HG02763 (cell line): ENCODE results near the gene NUBP1.
"Not testable (repeated sequence)": the region's sequence is repeated elsewhere in the genome, so short reads cannot be mapped to it uniquely, and the experiment has no call there.

ENCODE experiments used
- ATAC-seq: cut with Tn5 transposase; IDR thresholded peaks from one replicate; pipeline ENCODE4 v1.9.1; 2021; ENCODE audit warnings: mild to moderate bottlenecking, moderate library complexity; ENCODE audit not compliant: unreplicated experiment

Gene NUBP1

DNA sequence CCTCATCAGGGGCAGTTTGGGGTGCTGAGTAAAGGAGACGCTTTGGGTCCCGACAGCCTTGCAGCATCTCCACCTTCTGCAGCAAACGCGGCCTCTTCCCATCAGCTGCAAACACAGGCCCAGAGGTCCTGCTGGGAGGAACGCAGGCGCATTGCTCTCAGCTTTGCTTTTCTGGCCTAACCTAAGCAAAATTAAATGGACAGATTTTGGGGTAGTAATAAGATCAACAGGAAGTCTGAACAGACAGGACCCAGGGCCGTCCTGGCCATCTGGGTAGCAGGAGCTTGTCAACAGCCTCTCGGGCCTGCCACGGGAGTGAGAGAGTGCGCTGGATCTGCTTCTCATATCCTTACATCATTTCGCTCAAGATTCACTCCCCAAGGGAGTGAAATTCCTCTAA, 7.2 kb downstream of the NUBP1 start:
- ATAC-seq = no peak

DNA sequence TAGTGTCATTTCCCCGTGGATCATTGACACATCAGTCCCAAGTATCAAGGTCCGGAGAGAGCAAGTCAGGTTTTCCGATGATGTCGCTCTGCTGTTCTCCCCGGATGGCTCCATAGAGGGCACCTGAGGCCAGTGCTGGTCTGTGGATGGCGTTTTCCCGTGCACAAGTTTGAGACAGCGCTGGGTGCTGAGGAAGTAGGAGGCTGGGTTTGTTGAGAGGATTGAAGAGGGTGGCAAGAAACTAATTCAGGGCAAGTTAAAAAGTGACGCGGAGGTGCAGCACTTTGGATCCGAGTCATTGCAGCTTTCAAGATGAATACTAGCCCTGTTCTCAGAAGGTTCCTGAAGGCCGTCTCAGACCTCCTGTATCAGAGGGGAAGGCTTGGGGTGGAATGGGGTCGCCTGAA, 7.7 kb downstream of the NUBP1 start:
- ATAC-seq = no peak

- peak; percentile 54 for ATAC-seq
Observed at GRCh38 chr16:10752843-10753523, 9.3 kb downstream of the NUBP1 start.

GRCh38 chr16:10753670-10754069, 10.0 kb downstream of the NUBP1 start:
- ATAC-seq = no peak

DNA sequence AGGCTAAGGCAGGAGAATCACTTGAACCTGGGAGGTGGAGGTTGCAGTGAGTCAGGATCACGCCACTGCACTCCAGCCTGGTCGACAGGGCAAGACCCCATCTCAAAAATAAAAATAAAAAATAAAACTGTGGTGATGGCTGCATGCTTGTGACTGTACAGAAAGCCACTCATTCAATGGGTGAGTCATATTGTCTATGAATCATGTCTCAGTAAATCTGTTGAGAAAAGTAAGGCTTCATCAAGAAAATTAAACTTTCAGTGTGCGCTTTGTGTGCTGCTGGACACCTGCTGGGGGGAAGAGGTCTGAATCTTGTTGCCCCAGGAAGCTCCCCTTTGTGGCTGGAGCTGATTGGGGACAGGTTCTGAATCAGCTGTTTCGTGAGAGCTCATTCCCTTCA, 11.3 kb downstream of the NUBP1 start:
- ATAC-seq = no peak

- ATAC-seq = no peak
Observed at GRCh38 chr16:10756574-10756973, 12.9 kb downstream of the NUBP1 start.

DNA sequence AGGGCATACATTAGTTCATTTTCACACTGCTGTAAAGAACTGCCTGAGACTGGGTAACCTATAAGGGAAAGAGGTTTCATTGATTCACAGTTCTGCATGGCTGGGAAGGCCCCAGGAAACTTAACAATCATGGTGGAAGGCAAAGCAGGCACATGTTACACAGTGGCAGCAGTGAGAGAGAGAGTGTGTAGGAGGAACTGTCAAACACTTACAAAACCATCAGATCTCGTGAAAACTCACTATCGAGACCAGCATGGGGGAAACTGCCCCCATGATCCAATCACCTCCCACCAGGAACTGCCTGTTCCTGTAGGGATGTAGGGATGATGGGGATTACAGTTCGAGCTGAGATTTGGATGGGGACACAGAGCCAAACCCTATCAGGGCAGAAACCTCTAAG, 17.2 kb downstream of the NUBP1 start:
- no peak for ATAC-seq

GRCh38 chr16:10761373-10761772, 17.7 kb downstream of the NUBP1 start:
- no peak for ATAC-seq

GRCh38 chr16:10762336-10763016, 18.8 kb downstream of the NUBP1 start:
- no peak for ATAC-seq

DNA sequence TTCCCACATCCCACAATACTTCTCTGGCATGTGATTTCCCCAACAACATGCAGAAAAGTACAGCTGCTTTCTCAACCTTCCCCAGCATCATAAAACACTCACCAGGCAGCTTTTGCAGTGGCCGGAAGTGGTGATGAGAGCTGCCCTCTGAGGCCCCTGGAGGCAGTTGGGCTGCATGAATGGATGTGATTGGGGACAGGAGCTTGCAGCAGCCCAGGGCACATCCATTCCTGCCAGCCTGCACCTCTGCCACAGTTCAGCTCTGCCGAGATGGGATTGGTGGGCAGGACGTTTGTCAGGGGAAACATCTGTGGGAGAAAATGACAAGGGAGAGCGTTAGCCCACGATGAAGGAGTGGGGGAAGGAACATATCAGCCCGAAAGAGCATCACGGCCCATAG, 19.8 kb downstream of the NUBP1 start:
- no peak for ATAC-seq

DNA sequence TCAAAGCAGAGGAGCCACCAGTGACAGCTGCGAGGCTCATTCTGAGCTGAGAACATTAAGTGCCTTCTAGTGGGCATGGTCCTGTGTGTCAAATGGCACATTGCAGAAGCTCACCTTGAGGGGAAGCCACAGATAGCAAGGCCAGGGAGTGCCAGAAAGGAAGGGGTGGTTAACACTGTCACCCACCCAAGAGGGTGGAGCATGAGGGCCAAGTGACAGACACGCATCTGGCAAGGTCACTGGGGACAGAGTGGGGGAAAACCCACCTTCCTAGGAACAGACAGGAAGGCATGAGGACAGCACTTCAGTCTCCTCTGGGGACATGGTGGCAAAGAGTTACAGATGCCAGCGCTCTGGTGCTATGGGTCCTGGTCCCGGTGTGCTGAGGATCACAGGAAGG, 22.1 kb downstream of the NUBP1 start:
- peak; percentile 70 for ATAC-seq

DNA sequence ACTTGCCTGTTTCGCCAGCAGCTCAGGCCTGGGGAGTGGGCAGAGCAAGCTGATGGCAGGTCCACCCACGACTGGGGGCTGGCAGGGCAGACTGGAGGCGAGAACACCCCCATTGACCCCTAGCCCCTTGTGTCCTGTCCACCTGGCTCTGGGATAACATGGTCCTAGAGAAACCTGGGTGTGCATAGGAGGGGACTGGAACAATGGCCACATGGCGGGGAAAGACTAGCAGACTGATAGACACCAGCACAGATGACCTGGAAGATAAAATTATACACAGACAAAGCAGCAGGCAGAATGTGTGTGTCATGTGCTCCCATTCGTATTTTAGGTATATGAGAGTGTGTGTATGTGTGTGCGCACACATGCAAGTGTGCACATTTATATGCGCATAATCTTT, 23.5 kb downstream of the NUBP1 start:
- ATAC-seq = no peak

- ATAC-seq = no peak
Observed at GRCh38 chr16:10769381-10769780, 25.7 kb downstream of the NUBP1 start.

- no peak for ATAC-seq
Observed at GRCh38 chr16:10770907-10771306, 27.3 kb downstream of the NUBP1 start.

GRCh38 chr16:10776280-10776679, 32.6 kb downstream of the NUBP1 start:
- peak; percentile 71 for ATAC-seq

GRCh38 chr16:10776923-10777322, 33.3 kb downstream of the NUBP1 start:
- ATAC-seq = not testable (repeated sequence)

GRCh38 chr16:10777356-10777755, 33.7 kb downstream of the NUBP1 start:
- ATAC-seq = no peak

DNA sequence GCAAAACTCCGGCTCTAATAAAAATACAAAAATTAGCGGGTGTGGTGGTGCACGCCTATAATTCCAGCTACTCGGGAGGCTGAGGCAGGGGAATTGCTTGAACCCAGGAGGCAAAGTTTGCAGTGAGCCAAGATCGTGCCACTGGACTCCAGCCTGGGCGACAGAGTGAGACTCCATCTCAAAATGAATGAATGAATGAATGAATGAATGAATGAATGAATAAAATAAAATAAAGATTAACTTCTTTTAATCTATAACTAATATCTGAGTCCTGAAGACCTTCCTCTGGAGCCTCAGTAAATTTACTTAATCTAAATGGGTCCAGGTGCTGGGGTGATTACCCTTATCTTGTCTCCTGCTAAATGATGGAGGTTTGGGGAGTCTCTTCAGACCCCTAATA, 36.3 kb downstream of the NUBP1 start:
- ATAC-seq = not testable (repeated sequence)

- no peak for ATAC-seq
Observed at GRCh38 chr16:10780628-10781027, 37.0 kb downstream of the NUBP1 start.

GRCh38 chr16:10782628-10783027, 39.0 kb downstream of the NUBP1 start:
- ATAC-seq = no peak

GRCh38 chr16:10787304-10787703, 43.7 kb downstream of the NUBP1 start:
- no peak for ATAC-seq

DNA sequence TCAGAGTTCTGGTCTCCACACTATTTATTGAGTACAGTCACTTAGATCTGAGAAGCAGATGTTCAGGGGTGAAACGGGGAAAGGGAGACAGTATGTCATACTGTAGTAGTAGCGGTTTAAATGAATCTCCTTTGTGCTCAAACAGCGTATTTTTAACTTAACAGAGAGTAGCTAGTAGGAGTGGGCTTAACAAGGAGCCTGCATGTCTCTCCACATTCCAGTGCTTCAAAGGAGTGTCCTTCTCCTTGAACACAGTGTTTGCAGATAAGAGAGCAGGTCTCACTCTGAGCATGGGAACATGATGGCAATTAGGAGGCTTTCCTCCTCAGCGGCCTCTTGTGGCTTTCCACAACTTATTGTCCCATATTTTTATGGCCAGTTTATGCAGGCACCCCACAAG, 45.0 kb downstream of the NUBP1 start:
- ATAC-seq = not testable (repeated sequence)

DNA sequence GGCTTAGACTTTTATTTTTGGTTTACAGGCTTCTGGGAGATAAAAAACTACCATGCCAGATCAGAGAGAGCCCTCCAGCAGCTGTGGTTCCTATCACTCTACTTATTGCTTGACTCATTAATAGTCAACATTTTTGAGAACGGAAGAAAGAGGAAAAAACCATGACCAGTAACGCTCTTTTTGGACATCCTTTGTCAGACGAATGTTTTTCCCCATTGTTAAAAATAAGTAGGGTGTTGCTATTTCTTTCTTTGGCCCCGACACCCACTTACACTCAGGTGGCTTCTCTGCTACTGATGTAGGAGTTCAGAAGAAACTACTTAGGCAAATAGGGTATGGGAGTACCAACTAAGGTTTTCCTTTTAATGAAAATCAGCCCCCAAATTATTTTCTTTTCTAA, 47.4 kb downstream of the NUBP1 start:
- ATAC-seq = no peak
